ENCODE measurements around the gene BAIAP2. TPM values are rescaled to one million over a fixed set of nuclear protein-coding genes. Genes with fewer than 3 reads are reported as not detected.

BAIAP2 gene
- total RNA-seq, 4 donors from 2014 or later: 7.3 to 36.1 (median 15.4) TPM

DNA sequence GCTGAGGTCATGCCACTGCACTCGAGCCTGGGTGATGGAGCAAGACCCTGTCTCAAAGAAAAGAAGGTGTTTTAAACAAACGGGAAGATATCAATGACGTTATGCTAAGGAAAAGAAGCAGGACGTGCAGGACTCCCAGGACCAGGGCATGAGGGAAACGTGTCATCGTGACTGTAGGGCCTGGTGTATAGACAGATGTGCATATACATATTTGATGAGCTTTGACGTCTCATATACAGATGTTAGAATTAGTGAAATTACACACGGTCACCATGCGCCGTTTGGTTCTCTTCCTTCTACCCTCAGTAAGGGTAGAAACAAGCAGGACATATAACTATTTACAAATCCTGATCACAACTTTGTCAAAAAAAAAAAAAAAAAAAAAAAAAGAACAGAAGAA, 112.8 kb downstream of the BAIAP2 start:
- Histone ChIP-seq H3K27me3 (no peaks in the 10 kb centered on the region), H3K4me3 (no peak overlapping the region), H3K27ac (no peak overlapping the region), H3K4me1 (peaks cover 0 to 3% of the 10 kb centered on the region in 2 donors), H3K9me3 (no peaks in the 10 kb centered on the region), H3K36me3 (no peaks in the 10 kb centered on the region)
- intact Hi-C loops (cut with DNase I; ENCODE audit: low total_unique reads) (no loop called here), in situ Hi-C loops (cut with MboI; ENCODE audit: low sequenced_read_pairs in 4 of 4) (loop anchor here in 1 of 4 donors (25.0 kb wide), 1 partner anchor 90 kb away; the partner anchor contains the start of genes NDUFAF8 and TEPSIN)
- no peak for ATAC-seq
- TF ChIP-seq, protein P1, sequence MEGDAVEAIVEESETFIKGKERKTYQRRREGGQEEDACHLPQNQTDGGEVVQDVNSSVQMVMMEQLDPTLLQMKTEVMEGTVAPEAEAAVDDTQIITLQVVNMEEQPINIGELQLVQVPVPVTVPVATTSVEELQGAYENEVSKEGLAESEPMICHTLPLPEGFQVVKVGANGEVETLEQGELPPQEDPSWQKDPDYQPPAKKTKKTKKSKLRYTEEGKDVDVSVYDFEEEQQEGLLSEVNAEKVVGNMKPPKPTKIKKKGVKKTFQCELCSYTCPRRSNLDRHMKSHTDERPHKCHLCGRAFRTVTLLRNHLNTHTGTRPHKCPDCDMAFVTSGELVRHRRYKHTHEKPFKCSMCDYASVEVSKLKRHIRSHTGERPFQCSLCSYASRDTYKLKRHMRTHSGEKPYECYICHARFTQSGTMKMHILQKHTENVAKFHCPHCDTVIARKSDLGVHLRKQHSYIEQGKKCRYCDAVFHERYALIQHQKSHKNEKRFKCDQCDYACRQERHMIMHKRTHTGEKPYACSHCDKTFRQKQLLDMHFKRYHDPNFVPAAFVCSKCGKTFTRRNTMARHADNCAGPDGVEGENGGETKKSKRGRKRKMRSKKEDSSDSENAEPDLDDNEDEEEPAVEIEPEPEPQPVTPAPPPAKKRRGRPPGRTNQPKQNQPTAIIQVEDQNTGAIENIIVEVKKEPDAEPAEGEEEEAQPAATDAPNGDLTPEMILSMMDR (IDR thresholded peaks at IDR 0.05 in 4 of 5, conservative IDR thresholded peaks at IDR 0.05 in 1 of 5): no peak
- no peak for TF ChIP-seq POLR2A (IDR thresholded peaks at IDR 0.05)
- no peak for DNase-seq

- no peak overlapping the region for H3K4me3 ChIP-seq
- no peak for DNase-seq
- in situ Hi-C loops (cut with MboI; ENCODE audit: low sequenced_read_pairs in 4 of 4) (loop anchor here in 1 of 4 donors (25.0 kb wide), 1 partner anchor 89 kb away; the partner anchor contains the start of genes NDUFAF8 and TEPSIN), intact Hi-C loops (cut with DNase I; ENCODE audit: low total_unique reads) (no loop called here)
- no peak overlapping the region for H3K27ac ChIP-seq
- no peaks in the 10 kb centered on the region for H3K9me3 ChIP-seq
- H3K36me3 ChIP-seq: no peaks in the 10 kb centered on the region
- TF ChIP-seq, protein P1 (IDR thresholded peaks at IDR 0.05 in 4 of 5, conservative IDR thresholded peaks at IDR 0.05 in 1 of 5): no peak
- no peak for TF ChIP-seq POLR2A (IDR thresholded peaks at IDR 0.05)
- H3K4me1 ChIP-seq: no peaks in the 10 kb centered on the region
- peaks cover 0 to 3% (median 0%) of the 10 kb centered on the region in 3 donors for H3K27me3 ChIP-seq
- no peak for ATAC-seq
These were observed 113.6 kb downstream of the BAIAP2 start for GRCh38 chr17:81148571-81148970.

DNA sequence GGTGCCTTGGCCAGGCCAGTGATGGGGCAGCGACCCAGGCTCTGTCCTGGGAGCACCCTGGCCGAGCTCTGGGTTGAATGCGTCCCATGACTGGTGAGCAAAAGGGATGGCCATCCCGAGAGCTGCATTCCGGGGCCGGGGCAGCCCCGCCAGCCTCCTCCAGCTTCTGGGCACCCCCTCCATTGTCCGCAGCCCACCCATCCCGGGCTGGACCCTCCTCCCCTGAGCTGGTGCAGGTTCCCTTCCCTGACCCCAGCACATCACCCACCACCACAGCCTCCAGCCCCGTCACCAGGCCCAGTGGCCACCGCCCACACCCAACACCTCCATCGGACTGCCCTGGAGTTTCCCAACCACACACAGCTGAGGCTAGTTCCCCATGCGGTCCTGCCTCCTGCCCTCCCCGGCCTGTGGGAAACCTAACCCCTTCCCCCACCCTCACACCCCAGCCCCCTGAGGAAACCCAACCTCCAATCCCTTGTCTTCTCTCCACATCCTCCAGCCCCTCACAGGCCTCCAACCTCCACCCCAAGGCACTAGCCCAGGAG, 114.1 kb downstream of the BAIAP2 start:
- Histone ChIP-seq H3K36me3 (no peaks in the 10 kb centered on the region), H3K9me3 (no peaks in the 10 kb centered on the region), H3K27ac (no peak overlapping the region), H3K4me1 (no peaks in the 10 kb centered on the region), H3K27me3 (peaks cover 0 to 3% (median 0%) of the 10 kb centered on the region in 3 donors), H3K4me3 (no peak overlapping the region)
- ATAC-seq: no peak
- intact Hi-C loops (cut with DNase I; ENCODE audit: low total_unique reads) (no loop called here), in situ Hi-C loops (cut with MboI; ENCODE audit: low sequenced_read_pairs in 4 of 4) (loop anchor here in 1 of 4 donors (25.0 kb wide), 1 partner anchor 88 kb away; the partner anchor contains the start of genes NDUFAF8 and TEPSIN)
- no peak for TF ChIP-seq POLR2A (IDR thresholded peaks at IDR 0.05)
- TF ChIP-seq, protein P1 (IDR thresholded peaks at IDR 0.05 in 4 of 5, conservative IDR thresholded peaks at IDR 0.05 in 1 of 5): no peak
- no peak for DNase-seq

DNA sequence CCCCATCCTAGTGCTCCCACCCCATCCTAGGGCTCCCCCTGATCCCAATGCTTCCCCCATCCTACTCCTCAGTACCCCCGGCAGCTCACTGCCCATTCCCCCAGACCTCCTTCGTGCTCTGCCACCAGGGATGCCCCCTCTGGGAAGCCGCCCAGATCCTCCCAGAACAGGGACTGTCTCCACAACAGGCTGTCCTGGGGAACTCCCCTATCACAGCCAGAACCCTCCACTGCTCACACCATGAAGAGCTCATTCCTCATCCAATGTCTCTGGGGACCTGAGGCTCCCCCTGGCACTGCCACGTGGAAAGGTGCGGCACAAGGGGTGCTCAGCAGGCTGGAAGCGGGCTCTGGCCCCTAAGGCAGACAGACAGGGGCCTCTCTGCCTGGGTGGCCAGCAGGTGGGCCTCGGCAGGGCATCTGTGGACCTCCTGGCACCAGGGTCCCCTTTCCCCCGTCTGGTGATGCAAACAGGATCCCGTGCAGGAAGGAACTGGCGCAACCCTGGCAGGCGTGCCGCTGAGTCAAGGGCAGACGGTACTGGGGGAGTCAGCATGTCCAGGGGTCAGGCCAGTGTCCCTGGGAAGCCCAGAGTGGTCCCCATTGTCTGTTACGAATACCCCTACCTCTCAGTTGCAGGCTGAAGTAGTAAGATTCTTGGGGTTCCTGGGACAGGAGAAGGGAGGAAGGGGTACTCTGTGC, 115.6 kb downstream of the BAIAP2 start:
- no peak overlapping the region for H3K27ac ChIP-seq
- ATAC-seq: no peak
- H3K4me3 ChIP-seq: no peak overlapping the region

More for the DNA sequence above, 115.6 kb downstream of the BAIAP2 start:
- intact Hi-C loops (cut with DNase I; ENCODE audit: low total_unique reads): no loop called here
- in situ Hi-C loops (cut with MboI; ENCODE audit: low sequenced_read_pairs in 4 of 4): no loop called here
- no peak for TF ChIP-seq POLR2A (IDR thresholded peaks at IDR 0.05)
- TF ChIP-seq, protein P1 (IDR thresholded peaks at IDR 0.05 in 4 of 5, conservative IDR thresholded peaks at IDR 0.05 in 1 of 5): no peak
- DNase-seq: no peak
- H3K9me3 ChIP-seq: no peaks in the 10 kb centered on the region
- H3K4me1 ChIP-seq: no peaks in the 10 kb centered on the region
- no peaks in the 10 kb centered on the region for H3K36me3 ChIP-seq
- peaks cover 0 to 3% (median 0%) of the 10 kb centered on the region in 3 donors for H3K27me3 ChIP-seq

Data from gastrocnemius medialis (tissue), 4 donors.